HCT116 (cell line): ENCODE data around the gene TMEM242.

Source experiments
- ATF3 ChIP-seq: IDR thresholded peaks from 2 replicates; pipeline ENCODE4 v1.6.1; 2012
- CTCF ChIP-seq, 3 experiments: fragments of 200-600 bp in 1 of 3; sonication (generic) in 1 of 3; IDR thresholded peaks in 2 of 3; conservative IDR thresholded peaks in 1 of 3; 2 replicates each; pipeline ENCODE4 v1.5.1; 2012 to 2017; ENCODE audit warnings: low read depth in 2 of 3, low read length in 2 of 3, antibody characterized with exemption in 1 of 3, borderline replicate concordance in 1 of 3, control low read depth in 1 of 3, mild to moderate bottlenecking in 1 of 3, mixed read lengths in 1 of 3, mixed run types in 1 of 3, moderate library complexity in 1 of 3; ENCODE audit not compliant: insufficient read depth in 1 of 3
- POLR2A ChIP-seq: IDR thresholded peaks from 2 replicates; pipeline ENCODE4 v1.7.0; 2011; ENCODE audit warnings: borderline replicate concordance; ENCODE audit not compliant: insufficient read depth, insufficient read length; ENCODE audit errors: extremely low read depth
- RAD21 ChIP-seq: IDR thresholded peaks from 2 replicates; pipeline ENCODE4 v1.6.1; 2012; ENCODE audit warnings: low read depth, mild to moderate bottlenecking
- YY1 ChIP-seq: IDR thresholded peaks from 2 replicates; pipeline ENCODE4 v1.6.1; 2011; ENCODE audit warnings: low read length, low read depth, moderate library complexity, mild to moderate bottlenecking; ENCODE audit not compliant: insufficient replicate concordance; ENCODE audit errors: extremely low read depth

GRCh38 chr6:157283330-157283898 is 39.9 kb downstream of the TMEM242 start:
- TF ChIP-seq CTCF (IDR thresholded peaks at IDR 0.05 in 2 of 3, conservative IDR thresholded peaks at IDR 0.05 in 1 of 3; ENCODE audit: borderline replicate concordance in 1 of 3, insufficient read depth in 1 of 3, low read depth in 2 of 3, low read length in 2 of 3): no peak
- TF ChIP-seq YY1: no peak
- no peak for TF ChIP-seq ATF3
- no peak for TF ChIP-seq RAD21
- TF ChIP-seq POLR2A: no peak
